Upper lobe of right lung (tissue), 1 donor: Measurements from ENCODE around the gene PCSK5. TPM values are rescaled to one million over a fixed set of nuclear protein-coding genes. Genes with fewer than 3 reads are reported as not detected.

Experiments
- ATAC-seq: fragments of 200-7000 bp; cut with Tn5 transposase; one replicate; pipeline ENCODE4 v1.9.1; 2020; ENCODE audit warnings: mild to moderate bottlenecking, moderate library complexity
- DNase-seq: peaks from one replicate; pipeline ENCODE4 v3.0.0-alpha.2; 2020
- H3K27ac ChIP-seq: fragments of 200-600 bp; one replicate; pipeline ENCODE4 v1.8.0; 2022
- H3K27me3 ChIP-seq: fragments of 200-600 bp; one replicate; pipeline ENCODE4 v1.8.0; 2022; ENCODE audit warnings: mild to moderate bottlenecking
- H3K36me3 ChIP-seq: fragments of 200-600 bp; one replicate; pipeline ENCODE4 v1.8.0; 2022
- H3K4me1 ChIP-seq: fragments of 200-600 bp; one replicate; pipeline ENCODE4 v1.8.0; 2022
- H3K4me3 ChIP-seq: fragments of 200-600 bp; one replicate; pipeline ENCODE4 v1.8.0; 2022; ENCODE audit warnings: mild to moderate bottlenecking
- H3K9me3 ChIP-seq: fragments of 200-600 bp; one replicate; pipeline ENCODE4 v1.8.0; 2022
- intact Hi-C: fragments of 100-400 bp; cut with DNase I; formaldehyde crosslinking; loops from one replicate; pipeline ENCODE4 v1.11.0; 2022
- total RNA-seq: library from RNA; stranded (reverse); fragmentation: NEBNext Ultra II Directional; extraction: Animal tissue kit (Norgen Biotek cat#: 25700); gene quantifications from one replicate; pipeline ENCODE4 v1.2.1, GENCODE V29; 2021
- TF ChIP-seq, protein P1 (sequence below): fragments of 200-600 bp; IDR thresholded peaks from one replicate; pipeline ENCODE4 v1.8.0; 2022; ENCODE audit warnings: antibody characterized with exemption
- donor health status: DM: no; HTN: yes; CAD: no; lungs with severe emphysema.

The PCSK5 gene
- total RNA-seq, 1 donor from 2014 or later, result 18.1 TPM

- Histone ChIP-seq H3K9me3 (no peaks in the 10 kb centered on the region), H3K27ac (no peak overlapping the region), H3K27me3 (no peaks in the 10 kb centered on the region), H3K36me3 (no peaks in the 10 kb centered on the region), H3K4me3 (no peak overlapping the region), H3K4me1 (no peaks in the 10 kb centered on the region)
- TF ChIP-seq, protein P1, sequence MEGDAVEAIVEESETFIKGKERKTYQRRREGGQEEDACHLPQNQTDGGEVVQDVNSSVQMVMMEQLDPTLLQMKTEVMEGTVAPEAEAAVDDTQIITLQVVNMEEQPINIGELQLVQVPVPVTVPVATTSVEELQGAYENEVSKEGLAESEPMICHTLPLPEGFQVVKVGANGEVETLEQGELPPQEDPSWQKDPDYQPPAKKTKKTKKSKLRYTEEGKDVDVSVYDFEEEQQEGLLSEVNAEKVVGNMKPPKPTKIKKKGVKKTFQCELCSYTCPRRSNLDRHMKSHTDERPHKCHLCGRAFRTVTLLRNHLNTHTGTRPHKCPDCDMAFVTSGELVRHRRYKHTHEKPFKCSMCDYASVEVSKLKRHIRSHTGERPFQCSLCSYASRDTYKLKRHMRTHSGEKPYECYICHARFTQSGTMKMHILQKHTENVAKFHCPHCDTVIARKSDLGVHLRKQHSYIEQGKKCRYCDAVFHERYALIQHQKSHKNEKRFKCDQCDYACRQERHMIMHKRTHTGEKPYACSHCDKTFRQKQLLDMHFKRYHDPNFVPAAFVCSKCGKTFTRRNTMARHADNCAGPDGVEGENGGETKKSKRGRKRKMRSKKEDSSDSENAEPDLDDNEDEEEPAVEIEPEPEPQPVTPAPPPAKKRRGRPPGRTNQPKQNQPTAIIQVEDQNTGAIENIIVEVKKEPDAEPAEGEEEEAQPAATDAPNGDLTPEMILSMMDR, result no peak
- ATAC-seq, result no peak
- DNase-seq, result no peak
- intact Hi-C loops, result no loop called here
Observed at GRCh38 chr9:76349865-76350264, 459.4 kb downstream of the PCSK5 start.

DNA sequence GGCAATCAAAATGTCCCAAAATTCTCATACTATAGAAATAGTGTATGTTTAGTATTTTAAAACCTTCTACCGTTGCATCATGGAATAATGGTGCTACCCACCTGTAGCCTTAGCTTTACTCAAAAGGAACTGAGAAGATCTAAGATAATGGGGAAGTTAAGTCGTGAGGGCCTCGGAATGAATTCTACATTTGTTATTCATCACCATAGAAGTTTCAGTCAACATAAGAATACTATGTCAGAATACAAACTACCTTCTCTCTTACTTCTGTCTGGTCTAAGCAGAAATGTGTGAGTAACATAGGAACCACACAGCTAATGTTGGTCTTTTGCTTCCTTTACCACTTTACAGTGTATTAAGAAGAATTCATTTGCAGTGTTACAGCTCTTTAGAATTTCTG, 460.5 kb downstream of the PCSK5 start:
- TF ChIP-seq, protein P1, result no peak
- no peak overlapping the region for H3K4me3 ChIP-seq
- no peaks in the 10 kb centered on the region for H3K36me3 ChIP-seq
- intact Hi-C loops, result no loop called here
- H3K4me1 ChIP-seq, result no peaks in the 10 kb centered on the region
- H3K27ac ChIP-seq, result no peak overlapping the region
- H3K9me3 ChIP-seq, result no peaks in the 10 kb centered on the region
- DNase-seq (no peak), ATAC-seq (no peak)
- H3K27me3 ChIP-seq, result no peaks in the 10 kb centered on the region

- TF ChIP-seq, protein P1, result no peak
- no peaks in the 10 kb centered on the region for H3K36me3 ChIP-seq
- ATAC-seq (no peak), DNase-seq (no peak)
- no peak overlapping the region for H3K27ac ChIP-seq
- H3K27me3 ChIP-seq, result no peaks in the 10 kb centered on the region
- no peak overlapping the region for H3K4me3 ChIP-seq
- intact Hi-C loops, result no loop called here
- no peaks in the 10 kb centered on the region for H3K9me3 ChIP-seq
- no peaks in the 10 kb centered on the region for H3K4me1 ChIP-seq
Observed at GRCh38 chr9:76352026-76352620, 461.6 kb downstream of the PCSK5 start.

DNA sequence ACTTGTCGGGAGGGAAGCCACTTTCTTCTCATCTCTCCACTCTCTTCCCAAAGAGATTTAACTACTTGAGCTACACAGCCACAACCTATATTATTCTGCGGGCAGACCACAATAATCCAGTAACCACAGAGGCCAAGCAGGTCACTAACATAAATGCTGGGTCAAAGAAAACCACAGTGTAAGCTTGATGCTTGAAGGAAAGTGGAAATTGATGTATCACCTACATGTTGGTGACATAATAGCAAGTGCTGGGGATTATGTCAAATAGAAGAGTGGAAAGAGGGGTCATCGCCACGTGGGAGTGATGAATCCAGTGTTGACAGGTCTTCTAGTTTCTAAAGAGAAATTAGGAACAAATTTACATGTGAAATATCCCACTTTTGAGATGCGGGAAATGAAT, 462.8 kb downstream of the PCSK5 start:
- Histone ChIP-seq H3K27me3 (no peaks in the 10 kb centered on the region), H3K4me1 (no peaks in the 10 kb centered on the region), H3K36me3 (no peaks in the 10 kb centered on the region), H3K4me3 (no peak overlapping the region), H3K9me3 (no peaks in the 10 kb centered on the region), H3K27ac (no peak overlapping the region)
- DNase-seq, result no peak
- intact Hi-C loops, result no loop called here
- ATAC-seq, result no peak
- TF ChIP-seq, protein P1, result no peak

DNA sequence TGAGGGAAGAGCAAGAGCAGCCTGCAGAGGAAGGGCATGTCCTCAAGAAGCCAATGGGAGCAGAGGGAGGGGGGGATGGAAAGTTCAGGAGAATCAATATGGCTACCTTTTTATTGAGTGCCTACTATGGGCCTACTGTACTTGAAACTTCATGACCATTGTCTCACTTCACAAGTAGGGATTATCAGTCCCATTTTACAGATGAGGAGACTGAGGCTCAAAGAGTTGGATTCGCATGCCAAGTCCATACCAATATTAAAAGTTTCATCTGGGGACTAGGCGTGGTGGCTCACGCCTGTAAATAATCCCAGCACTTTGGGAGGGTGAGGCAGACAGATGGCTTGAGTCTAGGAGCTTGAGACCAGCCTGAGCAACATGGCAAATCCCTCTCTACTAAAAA, 463.7 kb downstream of the PCSK5 start:
- H3K36me3 ChIP-seq, result no peaks in the 10 kb centered on the region
- DNase-seq (no peak), ATAC-seq (no peak)
- no peak overlapping the region for H3K27ac ChIP-seq
- no peaks in the 10 kb centered on the region for H3K9me3 ChIP-seq
- H3K4me3 ChIP-seq, result no peak overlapping the region
- TF ChIP-seq, protein P1, result no peak
- no peaks in the 10 kb centered on the region for H3K27me3 ChIP-seq
- no peaks in the 10 kb centered on the region for H3K4me1 ChIP-seq
- intact Hi-C loops, result no loop called here

DNA sequence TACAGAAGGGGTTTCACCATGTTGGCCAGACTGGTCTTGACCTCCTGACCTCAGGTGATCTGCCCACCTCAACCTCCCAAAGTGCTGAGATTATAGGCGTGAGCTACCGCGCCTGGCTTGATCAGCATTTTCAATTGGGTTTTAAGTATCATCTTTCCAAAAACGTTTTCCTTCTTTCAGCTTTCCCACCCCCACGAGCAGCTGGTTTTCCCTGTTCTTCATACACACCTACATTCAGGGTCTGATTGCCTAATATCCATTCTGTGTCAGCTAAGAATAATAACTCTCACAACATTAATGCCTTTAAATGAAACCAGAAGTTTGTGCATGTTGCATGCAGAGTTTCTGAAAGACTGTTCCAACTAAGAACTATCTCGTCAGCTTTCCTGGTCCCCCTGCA, 465.4 kb downstream of the PCSK5 start:
- no peak for ATAC-seq
- Histone ChIP-seq H3K36me3 (no peaks in the 10 kb centered on the region), H3K27ac (no peak overlapping the region), H3K4me1 (no peaks in the 10 kb centered on the region), H3K27me3 (no peaks in the 10 kb centered on the region), H3K4me3 (no peak overlapping the region), H3K9me3 (no peaks in the 10 kb centered on the region)
- DNase-seq, result no peak
- intact Hi-C loops, result no loop called here
- TF ChIP-seq, protein P1, result no peak
